ENCODE data around the gene ELMO3.

The ELMO3 gene

GRCh38 chr16:67230809-67231660, 32.1 kb downstream of the ELMO3 start:
- TF ChIP-seq PATZ1 (CRISPR knock-in tag; IDR thresholded peaks at IDR 0.05; ENCODE audit: borderline replicate concordance) (no peak), SNAI2 (CRISPR knock-in tag; IDR thresholded peaks at IDR 0.05) (no peak), CSRNP3 (CRISPR knock-in tag; IDR thresholded peaks at IDR 0.05) (no peak), ISL1 (CRISPR knock-in tag; IDR thresholded peaks at IDR 0.05) (no peak), ARNTL (CRISPR knock-in tag; IDR thresholded peaks at IDR 0.05; ENCODE audit: borderline replicate concordance, low read depth) (no peak), ESRRG (CRISPR knock-in tag; IDR thresholded peaks at IDR 0.05) (no peak), ZNF70 (CRISPR knock-in tag; IDR thresholded peaks at IDR 0.05) (no peak), ZC3H10 (CRISPR knock-in tag; IDR thresholded peaks at IDR 0.05) (no peak), PPARA (CRISPR knock-in tag; IDR thresholded peaks at IDR 0.05; ENCODE audit: borderline replicate concordance) (no peak), BACH2 (CRISPR knock-in tag; IDR thresholded peaks at IDR 0.05; ENCODE audit: borderline replicate concordance) (no peak), TCF4 (CRISPR knock-in tag; IDR thresholded peaks at IDR 0.05; ENCODE audit: borderline replicate concordance) (no peak), ZNF8 (CRISPR knock-in tag; IDR thresholded peaks at IDR 0.05) (no peak), CREB5 (CRISPR knock-in tag; IDR thresholded peaks at IDR 0.05; ENCODE audit: low read depth) (no peak), ZFP30 (CRISPR knock-in tag; IDR thresholded peaks at IDR 0.05) (no peak), RARB (CRISPR knock-in tag; IDR thresholded peaks at IDR 0.05) (no peak)

GRCh38 chr16:67233596-67233995, 34.7 kb downstream of the ELMO3 start:
- no peak for ATAC-seq
- TF ChIP-seq ZFP3 (CRISPR knock-in tag; IDR thresholded peaks at IDR 0.05) (no peak), ISL1 (CRISPR knock-in tag; IDR thresholded peaks at IDR 0.05) (no peak), BACH2 (CRISPR knock-in tag; IDR thresholded peaks at IDR 0.05; ENCODE audit: borderline replicate concordance) (no peak), ZFP30 (CRISPR knock-in tag; IDR thresholded peaks at IDR 0.05) (no peak)

More at GRCh38 chr16:67230809-67231660, 32.1 kb downstream of the ELMO3 start:
- ATAC-seq: no peak

GRCh38 chr16:67234180-67234597, 35.3 kb downstream of the ELMO3 start:
- TF ChIP-seq POU6F1 (CRISPR knock-in tag; IDR thresholded peaks at IDR 0.05; ENCODE audit: borderline replicate concordance, low read depth): no peak
- TF ChIP-seq ESRRG (CRISPR knock-in tag; IDR thresholded peaks at IDR 0.05): no peak
- no peak for TF ChIP-seq GLIS3 (CRISPR knock-in tag; IDR thresholded peaks at IDR 0.05)
- no peak for TF ChIP-seq RARB (CRISPR knock-in tag; IDR thresholded peaks at IDR 0.05)
- no peak for TF ChIP-seq ZFP3 (CRISPR knock-in tag; IDR thresholded peaks at IDR 0.05)
- TF ChIP-seq CSDC2 (CRISPR knock-in tag; IDR thresholded peaks at IDR 0.05): no peak
- no peak for TF ChIP-seq PPARA (CRISPR knock-in tag; IDR thresholded peaks at IDR 0.05; ENCODE audit: borderline replicate concordance)
- no peak for TF ChIP-seq CREB5 (CRISPR knock-in tag; IDR thresholded peaks at IDR 0.05; ENCODE audit: low read depth)
- no peak for TF ChIP-seq TSHZ2 (CRISPR knock-in tag; IDR thresholded peaks at IDR 0.05)
- TF ChIP-seq ZFP30 (CRISPR knock-in tag; IDR thresholded peaks at IDR 0.05): no peak
- TF ChIP-seq ZNF565 (CRISPR knock-in tag; conservative IDR thresholded peaks at IDR 0.05; ENCODE audit: low read depth): no peak
- TF ChIP-seq ZNF70 (CRISPR knock-in tag; IDR thresholded peaks at IDR 0.05): no peak
- no peak for TF ChIP-seq TOX (CRISPR knock-in tag; IDR thresholded peaks at IDR 0.05; ENCODE audit: borderline replicate concordance)
- TF ChIP-seq ISL1 (CRISPR knock-in tag; IDR thresholded peaks at IDR 0.05): no peak
- no peak for TF ChIP-seq ARNTL (CRISPR knock-in tag; IDR thresholded peaks at IDR 0.05; ENCODE audit: borderline replicate concordance, low read depth)
- no peak for TF ChIP-seq ZNF8 (CRISPR knock-in tag; IDR thresholded peaks at IDR 0.05)
- TF ChIP-seq PATZ1 (CRISPR knock-in tag; IDR thresholded peaks at IDR 0.05; ENCODE audit: borderline replicate concordance): no peak

More at GRCh38 chr16:67234180-67234597, 35.3 kb downstream of the ELMO3 start:
- no peak for ATAC-seq

All from SK-N-SH treated with all-trans-retinoic acid at 6 μM for 48 hours (cell line).